Liver (tissue), 3 donors: ENCODE results near the gene TSHZ2.

Experiments used
- ATF3 ChIP-seq: IDR thresholded peaks from 2 replicates; pipeline ENCODE4 v1.6.1; 2016; ENCODE audit warnings: antibody characterized with exemption
- EGR1 ChIP-seq, 2 donors: IDR thresholded peaks; 2 replicates each; pipeline ENCODE4 v1.6.1; 2016 to 2018; ENCODE audit warnings: antibody characterized with exemption in 2 of 2, low read depth in 2 of 2
- HNF4G ChIP-seq: IDR thresholded peaks from 2 replicates; pipeline ENCODE4 v1.6.1; 2016; ENCODE audit warnings: antibody characterized with exemption
- MAX ChIP-seq: IDR thresholded peaks from 2 replicates; pipeline ENCODE4 v1.6.1; 2016; ENCODE audit warnings: antibody characterized with exemption
- REST ChIP-seq: IDR thresholded peaks from 2 replicates; pipeline ENCODE4 v1.6.1; 2016; ENCODE audit warnings: antibody characterized with exemption, mild to moderate bottlenecking
- RXRA ChIP-seq, 2 donors: IDR thresholded peaks; 2 replicates each; pipeline ENCODE4 v1.6.1; 2017 to 2018; ENCODE audit warnings: antibody characterized with exemption in 2 of 2, mild to moderate bottlenecking in 1 of 2
- TAF1 ChIP-seq: conservative IDR thresholded peaks from 2 replicates; pipeline ENCODE4 v1.6.1; 2016; ENCODE audit warnings: antibody characterized with exemption, mild to moderate bottlenecking
- ZBTB33 ChIP-seq: IDR thresholded peaks from 2 replicates; pipeline ENCODE4 v1.6.1; 2016; ENCODE audit warnings: antibody characterized with exemption
- TF ChIP-seq, protein P1 (sequence below): fragments of 150-350 bp; IDR thresholded peaks from 2 replicates; pipeline ENCODE4 v1.5.1; 2017; ENCODE audit warnings: improper control_type of control experiment, low read depth, low read length; ENCODE audit not compliant: missing input control
- donor health status: healthy.
- donor health status: healthy.

- TF ChIP-seq, protein P1, sequence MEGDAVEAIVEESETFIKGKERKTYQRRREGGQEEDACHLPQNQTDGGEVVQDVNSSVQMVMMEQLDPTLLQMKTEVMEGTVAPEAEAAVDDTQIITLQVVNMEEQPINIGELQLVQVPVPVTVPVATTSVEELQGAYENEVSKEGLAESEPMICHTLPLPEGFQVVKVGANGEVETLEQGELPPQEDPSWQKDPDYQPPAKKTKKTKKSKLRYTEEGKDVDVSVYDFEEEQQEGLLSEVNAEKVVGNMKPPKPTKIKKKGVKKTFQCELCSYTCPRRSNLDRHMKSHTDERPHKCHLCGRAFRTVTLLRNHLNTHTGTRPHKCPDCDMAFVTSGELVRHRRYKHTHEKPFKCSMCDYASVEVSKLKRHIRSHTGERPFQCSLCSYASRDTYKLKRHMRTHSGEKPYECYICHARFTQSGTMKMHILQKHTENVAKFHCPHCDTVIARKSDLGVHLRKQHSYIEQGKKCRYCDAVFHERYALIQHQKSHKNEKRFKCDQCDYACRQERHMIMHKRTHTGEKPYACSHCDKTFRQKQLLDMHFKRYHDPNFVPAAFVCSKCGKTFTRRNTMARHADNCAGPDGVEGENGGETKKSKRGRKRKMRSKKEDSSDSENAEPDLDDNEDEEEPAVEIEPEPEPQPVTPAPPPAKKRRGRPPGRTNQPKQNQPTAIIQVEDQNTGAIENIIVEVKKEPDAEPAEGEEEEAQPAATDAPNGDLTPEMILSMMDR = no peak
- TF ChIP-seq TAF1 (no peak), HNF4G (no peak), REST (no peak), MAX (no peak), ZBTB33 (no peak), RXRA (IDR thresholded peaks at IDR 0.05) (no peak), EGR1 (IDR thresholded peaks at IDR 0.05; ENCODE audit: low read depth in 2 of 2) (no peak), ATF3 (no peak)
Observed at GRCh38 chr20:53124075-53124551, 152.0 kb downstream of the TSHZ2 start.
